GM10248 (cell line): ENCODE data around the gene DRC7.
"Not testable (repeated sequence)": the region's sequence is repeated elsewhere in the genome, so short reads cannot be mapped to it uniquely, and the experiment has no call there.

Experiments
- CTCF ChIA-PET: fragments of 300-600 bp; sonication (Branson Sonifier 250); formaldehyde crosslinking; extraction: SDS; loops from one replicate; lab custom pipeline; 2021; ENCODE audit warnings: antibody characterized with exemption; lab: Yijun Ruan, JAX
- POLR2A ChIA-PET: fragments of 350-650 bp; sonication (Branson Sonifier 250); formaldehyde crosslinking; extraction: SDS; loops from one replicate; lab custom pipeline; 2020; ENCODE audit warnings: antibody characterized with exemption; lab: Yijun Ruan, JAX
- DNase-seq: peaks from one replicate; pipeline ENCODE4 v3.0.0; 2012; ENCODE audit errors: extremely low spot score
- TF ChIP-seq, protein P1 (sequence below): IDR thresholded peaks from 2 replicates; pipeline ENCODE4 v1.5.1; 2012; ENCODE audit warnings: mild to moderate bottlenecking, low read depth; ENCODE audit errors: extremely low read depth, missing control alignments, control extremely low read depth

The DRC7 gene

DNA sequence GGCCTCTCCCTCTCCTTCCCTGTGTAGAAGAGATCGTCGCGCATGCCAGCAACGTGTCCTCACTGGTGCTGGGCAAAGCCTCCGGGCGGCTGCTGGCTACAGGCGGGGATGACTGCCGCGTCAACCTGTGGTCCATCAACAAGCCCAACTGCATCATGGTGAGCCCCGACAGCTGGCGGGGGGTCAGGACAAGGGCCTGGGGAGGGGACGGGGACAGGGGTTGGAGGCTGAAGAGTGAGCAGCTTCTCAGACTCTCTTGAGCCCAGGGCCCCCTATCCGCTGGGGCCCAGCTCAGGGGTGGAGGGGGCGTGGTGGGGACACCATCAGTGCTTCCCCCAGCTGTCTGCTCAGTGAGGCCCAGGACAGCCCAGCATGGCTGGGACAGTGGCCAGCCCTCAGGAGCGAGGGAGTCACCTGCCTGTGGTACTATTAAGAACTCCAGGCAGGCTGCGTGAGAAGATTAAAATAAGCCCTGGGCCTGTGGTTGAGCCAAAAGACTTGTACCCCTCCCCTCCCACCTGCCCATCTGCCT, 47.1 kb downstream of the DRC7 start:
- no peak for DNase-seq
- TF ChIP-seq, protein P1, sequence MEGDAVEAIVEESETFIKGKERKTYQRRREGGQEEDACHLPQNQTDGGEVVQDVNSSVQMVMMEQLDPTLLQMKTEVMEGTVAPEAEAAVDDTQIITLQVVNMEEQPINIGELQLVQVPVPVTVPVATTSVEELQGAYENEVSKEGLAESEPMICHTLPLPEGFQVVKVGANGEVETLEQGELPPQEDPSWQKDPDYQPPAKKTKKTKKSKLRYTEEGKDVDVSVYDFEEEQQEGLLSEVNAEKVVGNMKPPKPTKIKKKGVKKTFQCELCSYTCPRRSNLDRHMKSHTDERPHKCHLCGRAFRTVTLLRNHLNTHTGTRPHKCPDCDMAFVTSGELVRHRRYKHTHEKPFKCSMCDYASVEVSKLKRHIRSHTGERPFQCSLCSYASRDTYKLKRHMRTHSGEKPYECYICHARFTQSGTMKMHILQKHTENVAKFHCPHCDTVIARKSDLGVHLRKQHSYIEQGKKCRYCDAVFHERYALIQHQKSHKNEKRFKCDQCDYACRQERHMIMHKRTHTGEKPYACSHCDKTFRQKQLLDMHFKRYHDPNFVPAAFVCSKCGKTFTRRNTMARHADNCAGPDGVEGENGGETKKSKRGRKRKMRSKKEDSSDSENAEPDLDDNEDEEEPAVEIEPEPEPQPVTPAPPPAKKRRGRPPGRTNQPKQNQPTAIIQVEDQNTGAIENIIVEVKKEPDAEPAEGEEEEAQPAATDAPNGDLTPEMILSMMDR = no peak
- CTCF ChIA-PET = interaction anchor here (0.9 to 2.0 kb wide), 3 partner anchors 15 to 93 kb away, joined by 3 to 4 read pairs (median 4); no protein-coding TSS in a partner anchor
- POLR2A ChIA-PET = no interaction called here

DNA sequence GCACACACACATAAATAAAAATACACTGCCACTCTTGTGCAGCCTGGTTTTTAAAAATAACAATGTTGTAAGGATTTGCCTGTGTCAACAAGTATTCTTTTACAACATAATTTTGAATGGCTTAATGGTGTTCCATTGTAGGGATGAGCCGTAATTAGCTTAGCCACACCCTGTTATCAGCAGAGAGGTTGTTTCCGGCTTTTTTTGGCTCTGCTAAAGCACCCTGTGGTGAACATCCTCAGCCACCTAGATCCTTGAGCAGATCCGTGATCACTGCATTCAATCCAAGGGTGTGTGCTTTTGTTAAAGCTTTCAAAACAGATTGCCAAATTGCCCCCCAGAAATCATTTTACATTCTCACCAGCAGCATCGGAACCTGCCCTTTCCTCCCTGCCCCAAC, 47.9 kb downstream of the DRC7 start:
- ChIA-PET POLR2A (no interaction called here), CTCF (interaction anchor here (0.9 to 2.0 kb wide), 3 partner anchors 14 to 94 kb away, joined by 3 to 4 read pairs (median 4); no protein-coding TSS in a partner anchor)
- DNase-seq = no peak
- TF ChIP-seq, protein P1 = no peak

DNA sequence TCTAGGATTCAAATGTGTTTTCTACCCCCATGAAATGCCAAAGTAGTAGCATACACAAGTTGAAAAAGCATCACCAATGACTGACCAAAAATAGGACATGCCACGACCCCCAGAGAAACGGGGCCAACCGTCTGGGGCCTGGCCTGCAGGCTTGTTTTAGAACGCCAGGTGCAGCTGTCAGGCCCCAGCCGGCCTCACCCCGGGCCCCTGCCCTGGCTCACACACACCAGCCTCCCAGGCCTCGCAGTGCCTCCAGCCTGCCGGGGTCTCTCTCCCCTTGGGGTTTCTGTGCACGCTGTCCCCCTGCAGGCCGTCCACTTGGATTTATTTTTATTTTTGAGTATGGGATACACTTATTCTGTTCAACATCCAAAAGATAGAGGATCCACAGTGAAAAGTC, 48.9 kb downstream of the DRC7 start:
- DNase-seq = no peak
- TF ChIP-seq, protein P1 = no peak
- ChIA-PET POLR2A (no interaction called here), CTCF (interaction anchor here (0.9 to 2.0 kb wide), 2 partner anchors 14 to 15 kb away, joined by 3 to 4 read pairs; no protein-coding TSS in a partner anchor)

DNA sequence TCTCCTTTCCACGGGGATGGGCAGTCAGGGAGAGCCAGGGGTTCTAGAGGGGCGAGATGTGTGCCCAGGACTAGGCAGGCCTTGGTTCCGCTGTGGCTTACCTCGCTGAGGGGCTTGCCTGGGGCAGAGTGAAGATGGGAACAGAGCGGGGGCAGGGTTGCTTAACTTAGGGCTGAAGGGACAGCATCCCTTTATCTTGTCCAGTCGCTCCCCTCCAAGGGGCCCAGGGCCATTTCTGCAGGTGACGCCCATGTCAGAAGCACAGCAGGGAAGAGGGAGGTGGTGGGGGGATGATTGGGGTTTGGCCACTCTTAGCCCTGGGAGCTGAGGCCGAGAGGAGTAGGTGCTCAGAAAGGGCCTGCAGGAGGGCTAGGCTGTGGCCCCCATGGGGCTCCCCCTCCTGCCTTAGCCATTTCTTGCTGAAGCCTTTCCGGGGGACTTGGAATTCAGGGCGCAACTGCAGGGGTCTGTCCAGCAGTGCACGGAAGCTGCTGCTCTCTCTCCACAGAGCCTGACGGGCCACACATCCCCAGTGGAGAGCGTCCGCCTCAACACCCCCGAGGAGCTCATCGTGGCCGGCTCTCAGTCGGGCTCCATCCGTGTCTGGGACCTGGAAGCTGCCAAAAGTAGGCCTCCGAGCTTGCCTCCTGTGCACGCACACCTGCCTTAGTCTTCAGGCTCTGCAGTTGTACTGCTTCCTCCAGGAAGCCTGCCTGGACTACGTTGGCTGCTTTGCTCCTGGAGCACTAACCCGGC, 49.5 kb downstream of the DRC7 start:
- POLR2A ChIA-PET = no interaction called here
- TF ChIP-seq, protein P1 = no peak
- DNase-seq = no peak
- CTCF ChIA-PET = interaction anchor here (0.9 kb wide), 2 partner anchors 12 to 14 kb away, joined by 3 read pairs; no protein-coding TSS in a partner anchor

DNA sequence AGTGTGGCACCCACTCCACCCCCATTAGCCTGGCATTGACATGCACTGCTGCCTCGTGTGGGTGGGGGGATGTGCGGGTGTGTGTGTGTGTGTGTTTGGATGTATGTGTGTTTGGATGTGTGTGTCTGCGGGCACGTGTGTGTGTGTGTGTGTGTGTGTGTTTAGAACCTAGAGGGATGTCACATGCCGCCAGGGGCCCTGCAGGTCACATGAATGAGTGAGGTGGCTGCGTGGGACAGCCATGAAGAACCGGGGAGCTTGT, 50.0 kb downstream of the DRC7 start:
- TF ChIP-seq, protein P1 = no peak
- POLR2A ChIA-PET = no interaction called here
- CTCF ChIA-PET = interaction anchor here (0.9 kb wide), 1 partner anchor 12 kb away, joined by 3 read pairs; no protein-coding TSS in a partner anchor
- no peak for DNase-seq

DNA sequence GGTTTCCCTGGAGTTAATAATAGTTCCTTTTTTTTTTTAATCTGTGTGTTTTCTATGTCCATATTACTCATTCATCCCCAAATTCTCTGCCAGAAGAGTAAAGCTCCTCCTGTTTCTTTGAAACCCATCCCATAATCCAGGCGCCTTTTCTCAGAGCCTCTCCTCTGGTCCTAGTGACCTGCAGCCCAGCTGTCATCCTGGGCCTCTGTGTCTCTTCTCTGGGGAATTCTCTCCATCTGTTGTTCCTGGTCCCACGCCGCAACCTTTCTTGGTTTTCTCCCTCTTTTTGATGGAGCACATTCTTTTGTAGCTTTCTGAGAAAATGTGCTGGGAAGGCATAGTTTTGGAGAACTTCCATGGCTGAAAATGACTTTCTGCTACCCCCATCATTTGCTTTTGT, 51.2 kb downstream of the DRC7 start:
- ChIA-PET POLR2A (no interaction called here), CTCF (interaction anchor here (0.9 to 1.2 kb wide), 3 partner anchors 12 to 259 kb away, joined by 3 to 6 read pairs (median 6); no protein-coding TSS in a partner anchor)
- no peak for DNase-seq
- TF ChIP-seq, protein P1 = no peak

DNA sequence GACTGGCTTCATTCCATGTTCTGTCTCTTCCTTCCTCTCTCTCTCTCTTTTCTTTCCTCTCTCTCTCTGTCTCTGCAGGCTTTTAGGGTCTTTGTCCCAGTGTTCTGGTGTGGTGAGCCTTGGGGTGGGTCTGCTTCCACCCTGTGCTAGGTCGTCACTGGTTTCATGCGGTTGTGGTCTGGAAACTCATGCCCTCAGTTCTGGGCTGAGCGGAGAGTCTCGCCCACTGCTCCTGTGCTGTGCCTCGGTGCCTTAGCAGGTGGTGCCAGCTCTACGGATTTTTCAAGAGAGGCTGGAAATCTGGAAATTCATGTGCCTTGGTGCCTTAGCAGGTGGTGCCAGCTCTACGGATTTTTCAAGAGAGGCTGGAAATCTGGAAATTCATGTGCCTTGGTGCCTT, 51.7 kb downstream of the DRC7 start:
- CTCF ChIA-PET = interaction anchor here (0.9 to 1.2 kb wide), 3 partner anchors 11 to 259 kb away, joined by 3 to 6 read pairs (median 6); no protein-coding TSS in a partner anchor
- POLR2A ChIA-PET, DNase-seq: not testable (repeated sequence)
